AG09319 (cell line): ENCODE measurements around the gene CFAP69.

Experiments
- DNase-seq: peaks from one replicate; pipeline ENCODE4 v3.0.0-alpha.2; 2010; ENCODE audit warnings: low read depth; ENCODE audit errors: extremely low read depth
- CTCF ChIP-seq: IDR thresholded peaks from 2 replicates; pipeline ENCODE4 v1.5.1; 2011; ENCODE audit warnings: low read depth, mild to moderate bottlenecking, inconsistent platforms, low read length, moderate library complexity

The CFAP69 gene

DNA sequence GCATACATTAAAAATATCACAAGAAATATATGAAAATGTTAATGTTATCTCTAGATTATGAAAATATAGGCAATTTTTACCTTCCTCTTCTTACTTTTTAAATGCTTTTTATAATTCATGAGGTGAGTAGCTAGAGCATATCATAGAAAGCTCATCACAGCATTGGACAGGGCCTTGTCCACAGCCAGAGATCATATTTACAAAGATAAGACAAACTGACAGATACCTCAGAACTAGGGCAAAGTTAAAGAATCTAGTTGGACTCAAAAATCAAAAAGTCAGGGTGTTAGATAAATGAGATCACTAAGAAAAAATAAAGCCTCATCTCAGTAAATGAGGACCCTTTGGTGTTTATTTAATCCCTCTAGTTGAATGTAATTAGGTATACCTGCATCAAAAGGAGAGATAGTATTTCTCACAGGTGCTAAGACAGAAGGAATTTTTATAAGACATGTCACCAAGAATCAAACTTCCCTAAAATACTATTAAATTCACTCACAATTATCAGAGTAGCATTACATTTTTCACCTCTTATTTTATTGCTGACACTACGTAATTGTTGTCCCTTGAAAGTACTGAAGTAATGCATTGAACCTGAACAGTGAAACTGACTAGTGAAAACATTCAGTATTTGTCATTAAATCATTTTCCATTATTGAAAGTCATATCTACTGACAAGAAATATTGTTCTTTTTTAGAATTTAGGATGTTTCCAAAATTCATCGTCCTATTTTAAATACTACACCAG is 25.6 kb downstream of the CFAP69 start:
- DNase-seq: no peak
- no peak for TF ChIP-seq CTCF

DNA sequence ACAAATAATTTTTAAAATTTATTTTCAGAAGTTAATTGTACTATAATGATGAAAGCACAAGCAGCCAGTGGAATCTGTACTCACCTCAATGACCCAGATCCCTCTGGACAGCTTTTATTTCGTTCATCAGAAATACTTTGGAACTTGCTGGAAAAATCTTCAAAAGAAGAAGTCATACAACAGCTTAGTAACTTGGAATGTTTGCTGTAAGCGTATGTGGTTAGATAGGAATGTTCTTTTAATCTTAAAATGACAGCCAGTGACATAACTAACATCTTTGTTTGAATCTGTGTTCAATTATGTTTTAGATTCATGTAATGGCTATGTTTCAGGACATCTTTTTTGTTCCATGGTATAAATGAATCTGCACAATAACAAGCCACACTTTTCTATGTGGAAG is 26.8 kb downstream of the CFAP69 start:
- peak; percentile 25 for DNase-seq
- no peak for TF ChIP-seq CTCF

DNA sequence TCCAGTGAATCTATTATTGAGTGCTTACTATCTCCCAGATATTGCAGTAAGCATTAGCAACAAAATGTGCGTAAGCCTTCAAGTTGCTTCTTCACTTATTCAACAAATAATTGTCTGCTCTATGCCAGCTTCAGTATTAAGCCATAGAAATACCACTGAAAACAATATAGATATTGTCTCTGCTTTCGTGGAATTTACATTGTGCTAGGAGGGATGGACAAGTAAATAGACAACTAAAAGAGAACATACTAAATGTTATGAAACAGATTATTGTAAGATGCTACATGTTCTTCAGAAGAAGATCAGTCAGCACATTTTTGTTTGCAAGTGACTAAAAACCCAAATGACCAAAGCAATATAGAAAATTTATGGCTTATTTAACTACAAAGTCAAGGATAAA is 27.3 kb downstream of the CFAP69 start:
- no peak for DNase-seq
- no peak for TF ChIP-seq CTCF

- TF ChIP-seq CTCF: no peak
- no peak for DNase-seq
Observed at GRCh38 chr7:90274161-90274560, 29.2 kb downstream of the CFAP69 start.

DNA sequence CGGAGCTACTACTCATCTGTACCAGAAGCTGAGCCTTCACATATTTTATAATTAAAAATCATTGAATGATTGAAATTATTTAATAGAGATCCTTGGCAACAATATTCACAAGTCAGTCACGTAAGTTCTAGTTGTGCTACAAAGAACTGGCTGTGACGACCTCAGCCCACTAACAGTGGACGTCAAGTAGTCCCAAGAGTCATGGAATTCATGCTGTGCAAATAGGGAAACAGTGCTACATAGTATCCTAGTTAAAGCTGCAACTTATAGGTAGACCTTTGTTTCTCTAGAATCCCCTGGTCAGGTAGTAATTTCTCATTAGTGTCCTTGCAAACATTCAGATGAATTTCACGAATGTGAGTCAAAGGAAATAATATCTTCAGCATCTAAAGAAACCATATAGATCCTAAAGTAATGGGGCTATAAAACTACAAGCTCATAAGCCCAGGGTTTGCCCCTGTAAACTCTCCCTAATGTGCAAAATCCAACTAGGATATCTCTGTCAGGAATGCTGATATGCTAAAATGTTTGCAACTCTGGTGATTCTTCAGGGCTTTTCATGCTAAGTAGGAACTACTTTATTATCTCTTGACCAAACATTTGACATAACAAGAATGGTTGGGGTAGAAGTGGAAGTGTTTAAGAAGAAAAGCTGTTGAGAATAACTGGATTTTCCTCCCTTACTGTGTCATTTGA is 31.2 kb downstream of the CFAP69 start:
- TF ChIP-seq CTCF: no peak
- DNase-seq: no peak

GRCh38 chr7:90288154-90288553 is 43.2 kb downstream of the CFAP69 start:
- no peak for TF ChIP-seq CTCF
- no peak for DNase-seq
